Femur (tissue), 1 donor: ENCODE data around the gene TJP2.
A peak's percentile ranks its signal among the peaks of the same experiment; 100 is the strongest.
"Not testable (repeated sequence)": the region's sequence is repeated elsewhere in the genome, so short reads cannot be mapped to it uniquely, and the experiment has no call there.

ENCODE experiments used
- DNase-seq: peaks from one replicate; pipeline ENCODE4 v3.0.0-alpha.2; 2017

Gene TJP2

GRCh38 chr9:69164573-69164972 is 9.5 kb upstream of the TJP2 start:
- DNase-seq, result not testable (repeated sequence)

DNA sequence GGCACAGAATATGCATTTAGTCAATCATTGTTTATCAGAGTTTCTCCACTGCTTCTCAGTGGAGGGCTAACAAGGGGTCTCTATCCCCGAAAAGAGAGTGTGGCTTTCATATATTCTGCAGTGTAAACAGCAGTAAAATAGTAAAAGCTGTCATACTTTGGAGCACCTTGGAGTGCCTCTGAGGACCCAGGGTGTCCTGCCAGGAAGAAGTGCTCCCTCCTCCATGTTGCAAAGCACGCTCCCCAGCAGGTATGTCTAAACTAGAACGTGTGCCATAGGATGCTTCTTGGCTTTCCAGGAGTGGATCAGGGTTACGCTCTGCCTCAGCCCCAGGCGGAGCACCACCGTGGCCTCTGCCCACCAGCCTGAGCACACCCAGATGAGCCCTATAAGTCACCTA is 8.5 kb upstream of the TJP2 start:
- DNase-seq, result no peak

GRCh38 chr9:69168709-69169217 is 5.3 kb upstream of the TJP2 start:
- no peak for DNase-seq

- DNase-seq, result no peak
These were observed 3.8 kb upstream of the TJP2 start for GRCh38 chr9:69170231-69170630.

DNA sequence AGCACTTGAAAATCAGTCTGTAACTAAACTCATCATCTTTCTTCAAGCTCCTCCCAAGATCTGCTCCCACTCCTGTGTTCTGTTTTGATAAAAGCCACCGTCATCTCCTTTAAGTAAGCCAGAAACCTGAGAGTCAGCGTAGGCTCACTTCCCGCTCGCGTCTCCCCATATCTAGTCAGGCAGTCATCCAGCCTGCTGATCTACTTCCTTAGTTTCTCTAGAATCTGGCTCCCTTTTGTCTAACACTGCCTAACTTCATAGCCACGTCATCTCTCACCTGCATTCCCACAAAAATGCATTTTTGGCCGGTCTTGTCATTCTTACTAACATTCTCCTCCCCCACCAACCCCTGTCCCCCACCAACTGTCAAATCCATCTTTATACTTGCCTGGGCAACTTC is 3.0 kb upstream of the TJP2 start:
- no peak for DNase-seq

GRCh38 chr9:69171517-69171916 is 2.6 kb upstream of the TJP2 start:
- no peak for DNase-seq

DNA sequence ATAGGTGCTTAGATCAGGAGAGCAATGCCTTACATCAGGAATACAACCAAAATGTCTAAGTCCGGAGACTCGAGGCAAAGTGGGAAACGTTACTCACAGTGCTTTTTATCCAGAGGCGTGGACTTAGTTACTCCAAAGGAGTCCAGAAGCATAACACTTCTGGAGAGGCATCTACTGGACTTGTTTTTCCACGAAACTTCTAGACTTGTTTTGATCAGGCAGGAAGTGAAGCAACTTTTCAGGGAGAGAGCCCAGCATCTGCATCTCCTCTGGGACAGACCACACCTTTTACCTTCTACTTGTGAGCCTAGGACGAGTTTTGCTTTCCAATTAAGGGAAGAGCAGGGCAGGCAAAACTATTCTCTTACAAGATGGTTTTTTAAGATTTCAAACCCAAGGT is 1.2 kb upstream of the TJP2 start:
- no peak for DNase-seq

GRCh38 chr9:69173497-69173890 is 583 bp upstream of the TJP2 start:
- DNase-seq, result no peak

DNA sequence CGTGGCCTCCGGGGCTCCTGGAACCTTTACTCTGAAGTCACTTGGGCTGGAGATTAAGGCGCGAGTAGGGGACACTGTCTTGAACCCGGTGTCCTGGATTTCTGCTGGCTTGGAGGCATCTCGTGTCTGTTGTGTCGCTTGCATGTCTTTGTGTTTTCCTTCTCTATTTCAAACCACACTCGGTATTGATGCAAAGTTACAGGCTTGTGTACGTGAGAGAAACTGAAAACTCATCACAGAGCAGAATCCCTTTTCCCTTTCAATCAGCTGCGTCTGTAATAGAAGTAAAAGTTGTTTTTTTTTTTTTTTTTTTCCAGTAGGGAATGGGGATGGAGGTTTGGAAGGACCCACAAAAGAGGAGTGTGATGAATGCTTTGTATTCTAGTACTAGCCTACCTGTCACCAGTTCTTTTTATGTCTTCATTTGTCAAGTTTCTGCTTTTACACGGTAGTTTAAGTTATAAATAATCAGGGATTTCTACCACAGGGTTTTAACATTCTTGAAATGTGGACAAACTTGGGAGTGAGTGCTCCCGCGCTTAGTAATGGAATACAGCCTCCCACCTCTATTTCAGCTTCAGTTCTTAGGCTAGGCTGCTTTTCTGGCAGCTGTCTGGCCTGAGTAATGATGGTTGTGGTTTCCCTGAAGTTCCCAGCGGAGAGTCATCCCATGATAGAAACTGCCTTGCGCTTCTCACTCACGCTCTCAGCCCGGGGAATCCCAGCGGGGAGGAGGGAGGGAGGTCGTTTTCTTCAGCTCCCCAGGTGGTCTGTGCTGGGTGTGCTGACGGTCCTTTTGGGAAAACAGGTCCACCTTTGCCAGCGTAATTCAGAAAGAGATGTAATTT is 763 bp downstream of the TJP2 start:
- peak; percentile 61 for DNase-seq

GRCh38 chr9:69175486-69175885 is 1.4 kb downstream of the TJP2 start:
- no peak for DNase-seq

DNA sequence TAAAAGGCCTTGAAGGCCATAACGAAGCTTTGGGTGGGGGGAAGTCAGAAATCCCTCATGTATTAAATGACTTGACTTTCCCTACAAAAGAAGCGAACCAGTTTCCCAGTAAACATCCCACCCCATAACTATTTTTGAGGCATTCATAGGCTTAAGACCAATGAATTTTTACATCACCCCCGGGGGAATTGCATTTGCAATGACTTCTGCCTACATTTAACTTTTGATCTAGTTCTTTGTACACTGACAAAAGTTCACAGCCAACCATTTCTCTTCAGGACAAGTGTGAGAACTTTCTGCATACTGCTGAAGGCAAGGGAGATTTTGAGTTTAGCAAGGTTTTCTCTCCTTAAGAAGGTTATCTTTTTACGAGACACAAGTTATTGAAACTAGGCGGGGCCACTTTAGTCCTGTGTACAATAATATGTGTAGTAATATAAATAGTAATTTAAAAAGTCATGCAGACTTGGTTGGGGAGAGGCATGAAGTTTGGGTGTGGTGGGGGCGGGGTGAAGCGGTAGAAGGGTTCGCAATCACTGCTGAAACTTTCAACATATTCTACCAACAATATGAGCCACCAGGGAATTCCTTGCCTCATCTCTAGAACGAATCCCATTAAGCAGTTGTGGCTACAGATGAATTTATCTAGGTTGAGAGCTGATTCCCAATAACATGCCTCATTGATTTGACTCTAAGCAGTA is 2.5 kb downstream of the TJP2 start:
- DNase-seq, result no peak

DNA sequence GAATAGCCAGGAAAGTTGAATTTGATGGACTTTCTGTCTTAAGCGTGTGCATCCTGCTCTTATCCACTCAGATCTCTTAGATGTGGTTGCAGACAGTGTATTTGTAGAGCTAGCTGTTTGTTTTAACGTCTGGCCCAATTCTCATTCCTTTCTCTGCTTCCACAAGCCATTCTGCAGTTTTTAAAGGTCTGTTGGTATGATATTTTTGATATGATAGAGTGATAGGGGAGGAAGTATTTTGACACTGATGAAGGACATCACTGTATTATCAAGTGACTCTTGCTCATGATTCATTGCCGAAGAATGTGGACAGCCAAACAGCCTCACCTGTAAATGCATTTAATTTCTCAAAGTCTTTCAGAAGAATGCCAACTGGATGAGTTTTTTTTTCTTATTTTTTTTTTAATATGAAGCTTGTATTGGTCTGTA is 4.5 kb downstream of the TJP2 start:
- DNase-seq, result no peak

GRCh38 chr9:69179037-69179436 is 5.0 kb downstream of the TJP2 start:
- no peak for DNase-seq

GRCh38 chr9:69180200-69180599 is 6.1 kb downstream of the TJP2 start:
- no peak for DNase-seq

DNA sequence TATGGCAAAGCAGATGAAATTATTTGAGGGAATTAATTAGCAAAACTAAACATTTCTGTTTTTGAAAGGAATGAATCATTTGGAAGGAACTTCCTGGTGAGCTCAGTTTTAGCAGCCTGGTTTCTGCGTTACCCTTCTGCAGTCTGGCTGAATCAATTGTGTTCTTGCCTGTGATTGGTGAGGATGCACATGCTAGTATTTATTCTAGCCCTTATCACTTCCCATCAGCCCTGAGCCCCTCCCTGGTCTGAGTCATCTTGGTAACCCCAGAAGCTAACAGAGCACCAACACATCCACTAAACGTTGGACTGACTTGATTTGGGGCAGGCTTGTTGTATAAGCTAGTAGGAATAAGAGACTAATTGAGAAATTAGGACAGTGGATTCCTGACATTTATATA is 6.6 kb downstream of the TJP2 start:
- no peak for DNase-seq

DNA sequence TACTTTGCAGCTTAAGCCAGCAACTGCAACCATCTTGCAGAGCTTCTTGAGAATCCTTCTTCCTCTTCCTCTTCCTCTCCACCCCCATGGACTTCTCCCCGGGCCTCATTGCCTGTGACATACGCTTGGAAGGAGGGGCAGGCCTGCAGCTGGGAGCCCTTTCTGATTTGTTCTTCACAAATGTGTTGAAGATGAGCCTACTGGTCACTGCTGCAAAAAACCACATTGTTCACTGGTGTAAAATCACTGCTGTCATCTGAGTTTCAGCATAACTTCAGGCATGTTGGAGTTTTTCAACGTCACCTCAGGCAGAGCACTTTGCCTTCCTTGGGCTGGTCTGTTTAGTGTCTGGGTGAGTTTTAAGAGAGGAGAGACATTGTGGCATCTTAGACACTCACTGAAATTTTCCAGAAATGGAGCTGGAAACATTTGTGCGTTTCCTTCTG is 7.9 kb downstream of the TJP2 start:
- no peak for DNase-seq

DNA sequence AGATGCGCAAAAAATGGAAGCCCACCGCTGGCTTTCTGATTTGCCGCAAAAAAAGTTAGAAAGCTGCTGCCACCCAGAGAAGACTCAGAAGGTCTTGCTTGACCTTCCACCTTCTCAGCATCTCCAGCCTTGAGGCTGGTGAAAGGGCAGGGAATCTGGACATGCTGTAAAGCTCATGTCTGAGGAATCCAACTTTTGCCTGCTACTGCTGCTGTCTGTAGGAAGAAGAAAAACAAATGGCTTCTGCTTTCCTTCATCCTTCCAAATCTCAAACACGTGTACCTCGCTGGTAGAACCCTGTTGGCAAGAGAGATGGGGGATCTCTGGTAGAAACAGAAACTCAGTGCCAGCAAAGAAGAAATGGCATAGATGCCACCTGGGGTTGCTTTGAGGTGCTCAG is 10.2 kb downstream of the TJP2 start:
- no peak for DNase-seq

GRCh38 chr9:69186841-69187611 is 12.9 kb downstream of the TJP2 start:
- DNase-seq, result no peak

DNA sequence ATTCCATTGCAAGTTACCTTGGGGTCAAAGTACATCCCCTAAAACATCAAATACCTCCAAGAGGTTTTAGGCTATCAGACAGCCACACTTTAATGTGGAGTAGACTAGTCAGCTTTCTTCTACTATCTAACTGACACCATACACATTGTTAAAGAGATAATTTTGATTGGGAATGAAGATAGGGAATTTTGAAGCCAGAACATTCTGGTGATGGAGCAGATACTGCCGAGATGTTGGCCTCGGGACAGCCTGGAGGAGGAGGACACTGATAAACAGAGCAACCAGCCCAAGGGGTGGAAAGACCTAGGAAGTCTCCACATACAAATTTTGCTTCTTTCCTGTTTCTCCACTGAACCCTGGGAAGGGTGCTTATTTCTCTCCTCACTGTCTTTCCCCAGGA is 14.9 kb downstream of the TJP2 start:
- DNase-seq, result no peak

DNA sequence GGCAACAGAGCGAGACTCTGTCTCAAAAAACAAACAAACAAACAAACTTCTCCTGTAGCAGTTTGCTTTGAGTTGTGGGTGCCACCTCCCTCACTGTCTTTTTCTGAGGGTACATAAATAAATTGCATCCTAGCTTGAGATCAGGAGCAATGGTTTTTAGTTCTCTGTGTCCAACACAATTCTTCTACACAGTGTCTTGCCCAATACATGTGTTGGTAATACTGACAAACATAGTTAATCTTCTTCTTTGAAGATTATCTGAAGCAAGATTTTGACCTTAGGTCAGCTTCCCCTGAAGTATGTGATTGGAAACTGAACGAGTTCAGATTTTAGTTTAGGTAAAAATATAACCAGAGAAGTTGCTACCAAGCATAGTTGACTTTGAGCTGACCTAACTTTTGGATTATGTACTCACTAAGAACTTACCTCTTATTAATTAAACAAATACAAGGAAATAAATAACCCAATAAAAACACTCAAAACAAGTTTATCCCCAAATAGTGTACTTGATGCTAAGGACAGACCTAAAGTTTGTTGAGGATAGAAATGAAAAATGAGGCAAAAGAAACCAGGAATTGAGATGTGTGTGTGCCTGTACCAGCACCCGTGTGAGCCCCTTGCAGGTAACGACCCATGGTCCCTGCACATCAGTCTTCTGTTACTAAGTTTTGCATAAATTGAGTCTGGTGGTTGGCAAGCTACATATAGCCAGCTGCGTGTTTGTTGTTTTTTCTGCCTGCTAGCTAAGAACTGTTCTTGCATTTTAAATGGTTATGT is 16.2 kb downstream of the TJP2 start:
- no peak for DNase-seq

GRCh38 chr9:69190863-69191181 is 16.7 kb downstream of the TJP2 start:
- DNase-seq, result no peak

- no peak for DNase-seq
These were observed 17.2 kb downstream of the TJP2 start for GRCh38 chr9:69191231-69191630.

DNA sequence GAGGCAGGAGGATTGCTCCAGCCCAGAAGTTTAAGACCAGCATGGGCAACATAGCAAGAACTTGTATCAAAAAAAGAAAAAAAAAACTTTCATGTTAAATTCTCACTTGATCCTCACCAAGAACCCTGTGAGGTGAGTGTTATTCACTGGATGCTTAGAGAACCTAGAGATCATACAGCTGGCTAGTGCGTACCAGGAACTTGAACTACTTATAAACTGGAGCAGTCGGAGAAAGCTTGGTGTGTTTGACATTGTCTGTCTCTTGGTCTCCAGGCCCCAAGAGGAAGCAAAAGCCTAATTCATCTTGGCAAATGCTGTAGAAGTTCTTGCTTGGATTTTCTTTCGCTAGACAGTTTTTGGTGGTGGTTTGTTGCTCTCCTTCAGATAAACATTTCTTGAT is 18.1 kb downstream of the TJP2 start:
- DNase-seq, result no peak
